ENCODE measurements around the gene STAT2. TPM values are rescaled to one million over a fixed set of nuclear protein-coding genes. Genes with fewer than 3 reads are reported as not detected.
A peak's percentile ranks its signal among the peaks of the same experiment; 100 is the strongest.

Gene STAT2
- total and polyA plus RNA-seq, 10 of the 15 experiments (the other 5 are each of a cell fraction or from before 2014, with no cell fraction given): 16.9 to 106 (median 77.9) TPM

DNA sequence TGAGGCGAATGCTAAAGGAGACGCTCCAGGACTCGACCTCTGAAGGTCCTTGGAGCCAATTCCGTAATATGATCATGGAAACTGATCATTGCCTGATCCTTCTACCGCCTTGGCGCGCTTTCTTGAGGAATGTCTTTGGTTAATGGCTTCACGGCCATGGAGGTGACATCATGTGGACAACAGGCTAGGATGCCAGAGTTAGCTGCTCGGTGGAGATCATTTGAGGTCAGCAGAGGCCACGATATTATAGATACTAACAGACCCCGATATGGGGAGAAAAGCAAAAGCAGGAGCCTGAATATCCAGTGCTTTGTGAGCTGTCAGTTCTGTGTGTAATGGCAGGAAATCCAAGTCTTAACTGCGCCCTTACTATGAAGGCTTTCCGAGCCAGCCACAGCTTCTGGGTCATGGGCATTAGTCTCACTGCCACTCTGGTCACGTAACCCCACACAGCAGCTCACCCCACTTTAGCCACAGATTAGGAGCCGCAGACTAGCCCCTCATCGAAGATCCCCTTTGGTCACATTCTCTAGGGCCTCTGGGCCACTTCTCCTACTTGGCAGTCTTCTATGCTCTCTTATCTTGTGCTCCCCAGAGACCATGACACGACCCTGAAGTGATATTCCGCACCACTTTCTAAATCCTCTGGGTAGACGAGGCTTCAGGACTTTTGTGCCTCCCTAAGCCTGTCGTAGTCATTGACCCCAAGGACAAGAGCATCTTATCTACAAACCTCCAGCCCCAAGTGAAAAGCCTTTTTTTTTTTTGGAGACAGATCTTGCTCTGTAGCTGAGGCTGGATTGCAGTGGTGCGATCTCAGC lies 59.1 kb downstream of the STAT2 start (continued):
- TF ChIP-seq, protein P1, sequence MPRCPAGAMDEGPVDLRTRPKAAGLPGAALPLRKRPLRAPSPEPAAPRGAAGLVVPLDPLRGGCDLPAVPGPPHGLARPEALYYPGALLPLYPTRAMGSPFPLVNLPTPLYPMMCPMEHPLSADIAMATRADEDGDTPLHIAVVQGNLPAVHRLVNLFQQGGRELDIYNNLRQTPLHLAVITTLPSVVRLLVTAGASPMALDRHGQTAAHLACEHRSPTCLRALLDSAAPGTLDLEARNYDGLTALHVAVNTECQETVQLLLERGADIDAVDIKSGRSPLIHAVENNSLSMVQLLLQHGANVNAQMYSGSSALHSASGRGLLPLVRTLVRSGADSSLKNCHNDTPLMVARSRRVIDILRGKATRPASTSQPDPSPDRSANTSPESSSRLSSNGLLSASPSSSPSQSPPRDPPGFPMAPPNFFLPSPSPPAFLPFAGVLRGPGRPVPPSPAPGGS (IDR thresholded peaks at IDR 0.05; ENCODE audit: borderline replicate concordance, insufficient read depth, low read depth, low read length, poor library complexity, severe bottlenecking): no peak
- TF ChIP-seq EZH2 (IDR thresholded peaks at IDR 0.05; ENCODE audit: borderline replicate concordance, control insufficient read depth, low read depth, low read length) (no peak), YY1 (IDR thresholded peaks at IDR 0.05; ENCODE audit: low read depth, low read length) (0 out of 2 replicates have a peak, but pooled peaks have one; percentile 9), TCF3 (IDR thresholded peaks at IDR 0.05; ENCODE audit: borderline replicate concordance, insufficient read depth, low read depth, low read length) (no peak), SUZ12 (IDR thresholded peaks at IDR 0.05; ENCODE audit: unreplicated experiment) (no peak), CHD1 (IDR thresholded peaks at IDR 0.05; ENCODE audit: low read depth, low read length) (no peak)
- TF ChIP-seq, protein P2, sequence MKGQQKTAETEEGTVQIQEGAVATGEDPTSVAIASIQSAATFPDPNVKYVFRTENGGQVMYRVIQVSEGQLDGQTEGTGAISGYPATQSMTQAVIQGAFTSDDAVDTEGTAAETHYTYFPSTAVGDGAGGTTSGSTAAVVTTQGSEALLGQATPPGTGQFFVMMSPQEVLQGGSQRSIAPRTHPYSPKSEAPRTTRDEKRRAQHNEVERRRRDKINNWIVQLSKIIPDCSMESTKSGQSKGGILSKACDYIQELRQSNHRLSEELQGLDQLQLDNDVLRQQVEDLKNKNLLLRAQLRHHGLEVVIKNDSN (IDR thresholded peaks at IDR 0.05; ENCODE audit: borderline replicate concordance, extremely low read length, insufficient read depth, low read depth, low read length): no peak
- TF ChIP-seq, protein P3, sequence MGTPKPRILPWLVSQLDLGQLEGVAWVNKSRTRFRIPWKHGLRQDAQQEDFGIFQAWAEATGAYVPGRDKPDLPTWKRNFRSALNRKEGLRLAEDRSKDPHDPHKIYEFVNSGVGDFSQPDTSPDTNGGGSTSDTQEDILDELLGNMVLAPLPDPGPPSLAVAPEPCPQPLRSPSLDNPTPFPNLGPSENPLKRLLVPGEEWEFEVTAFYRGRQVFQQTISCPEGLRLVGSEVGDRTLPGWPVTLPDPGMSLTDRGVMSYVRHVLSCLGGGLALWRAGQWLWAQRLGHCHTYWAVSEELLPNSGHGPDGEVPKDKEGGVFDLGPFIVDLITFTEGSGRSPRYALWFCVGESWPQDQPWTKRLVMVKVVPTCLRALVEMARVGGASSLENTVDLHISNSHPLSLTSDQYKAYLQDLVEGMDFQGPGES (IDR thresholded peaks at IDR 0.05): no peak

Measured in GM12878 (cell line).